Measurements from ENCODE around the gene UBAC1.

UBAC1 gene

GRCh38 chr9:135941288-135941995, 19.7 kb downstream of the UBAC1 start:
- DNase-seq (ENCODE audit: low read depth in 2 of 2), result no peak

GRCh38 chr9:135939351-135940265, 21.6 kb downstream of the UBAC1 start:
- no peak for DNase-seq (ENCODE audit: low read depth in 2 of 2)

GRCh38 chr9:135937521-135938489, 23.4 kb downstream of the UBAC1 start:
- DNase-seq (ENCODE audit: low read depth in 2 of 2), result no peak

- no peak for DNase-seq (ENCODE audit: low read depth in 2 of 2)
These were observed 28.1 kb downstream of the UBAC1 start for GRCh38 chr9:135933114-135933513.

GRCh38 chr9:135932656-135933055, 28.5 kb downstream of the UBAC1 start:
- no peak for DNase-seq (ENCODE audit: low read depth in 2 of 2)

- DNase-seq (ENCODE audit: low read depth in 2 of 2), result no peak
These were observed 29.8 kb downstream of the UBAC1 start for GRCh38 chr9:135931349-135931820.

- DNase-seq (ENCODE audit: low read depth in 2 of 2), result no peak
These were observed 30.5 kb downstream of the UBAC1 start for GRCh38 chr9:135930446-135931345.

GRCh38 chr9:135929656-135930445, 31.3 kb downstream of the UBAC1 start:
- DNase-seq (ENCODE audit: low read depth in 2 of 2), result no peak

- no peak for DNase-seq (ENCODE audit: low read depth in 2 of 2)
These were observed 32.2 kb downstream of the UBAC1 start for GRCh38 chr9:135928731-135929655.

GRCh38 chr9:135928074-135928730, 33.0 kb downstream of the UBAC1 start:
- DNase-seq (ENCODE audit: low read depth in 2 of 2), result no peak

GRCh38 chr9:135927195-135928013, 33.8 kb downstream of the UBAC1 start:
- no peak for DNase-seq (ENCODE audit: low read depth in 2 of 2)

- DNase-seq (ENCODE audit: low read depth in 2 of 2), result no peak
These were observed 34.6 kb downstream of the UBAC1 start for GRCh38 chr9:135926402-135927194.

GRCh38 chr9:135925496-135926133, 35.6 kb downstream of the UBAC1 start:
- DNase-seq (ENCODE audit: low read depth in 2 of 2), result no peak

- DNase-seq (ENCODE audit: low read depth in 2 of 2), result no peak
These were observed 36.4 kb downstream of the UBAC1 start for GRCh38 chr9:135924628-135925338.

GRCh38 chr9:135923508-135923907, 37.7 kb downstream of the UBAC1 start:
- no peak for DNase-seq (ENCODE audit: low read depth in 2 of 2)

Measured in fibroblast of skin of left quadriceps (primary cell).